A549 treated with AZD9567 at 1 μM for 4 hours (cell line): Measurements from ENCODE around the gene THOC7. TPM values are rescaled to one million over a fixed set of nuclear protein-coding genes. Genes with fewer than 3 reads are reported as not detected.

Experiments
- total RNA-seq: library from RNA; stranded (reverse); fragments of 200-300 nt; extraction: Qiagen RNA extraction; gene quantifications from 5 replicates; pipeline ENCODE4 v1.2.3, GENCODE V29; 2022; ENCODE audit not compliant: insufficient read depth

The THOC7 gene
- total RNA-seq = 54.5 to 60.8 TPM (median 58.9 TPM) in 5 replicates

DNA sequence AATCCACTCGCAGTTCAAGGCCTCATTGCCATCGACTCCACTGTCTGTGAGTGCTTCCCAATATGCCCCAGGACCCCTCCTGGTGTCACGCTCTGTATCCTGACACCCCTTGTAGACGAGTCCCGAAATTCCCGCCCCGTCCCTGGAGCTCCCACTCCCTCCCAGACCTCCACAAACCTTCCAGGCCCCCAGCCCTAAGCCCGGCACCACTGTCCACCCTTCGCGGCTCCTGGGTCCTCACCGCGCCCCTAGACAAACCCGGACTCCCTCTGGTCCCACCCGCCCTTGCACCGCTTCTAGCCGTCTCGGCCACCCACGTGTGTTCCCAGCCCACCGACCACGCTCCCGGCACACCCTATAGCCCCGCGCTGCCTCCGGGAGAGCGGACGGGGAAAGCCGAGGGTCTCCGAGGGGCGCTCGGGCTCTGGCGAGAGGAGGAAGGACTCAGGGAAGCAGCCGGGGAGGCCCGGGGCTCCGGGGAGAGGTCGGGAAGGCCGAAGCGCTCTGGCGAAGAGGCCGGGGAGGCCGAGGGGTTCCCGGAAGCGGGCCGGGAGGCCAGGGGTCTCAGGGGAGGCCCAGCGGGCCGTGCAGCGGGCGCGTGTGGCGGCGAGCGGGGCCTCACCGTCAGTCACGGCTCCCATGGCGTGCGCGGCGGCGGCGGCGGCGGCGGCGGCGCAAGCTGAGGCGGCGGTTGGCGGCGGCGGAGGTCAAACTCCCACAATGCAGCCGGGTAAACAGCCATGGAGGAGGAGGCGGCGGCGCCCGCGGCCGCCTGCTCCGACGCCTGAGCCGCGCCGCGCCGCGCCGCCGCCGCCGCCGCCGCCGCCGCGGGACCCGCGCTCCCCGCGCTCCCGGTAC is at the start of gene THOC7, which contains the start of gene ATXN7:
THOC7 (minus strand) TSS at position 656 of the 858 bp plus-strand sequence; CDS start at position 641, 15 bp downstream.
ATXN7 (plus strand) TSS at position 718 of the 858 bp plus-strand sequence. CDS start 48,732 bp downstream, outside the sequence.

DNA sequence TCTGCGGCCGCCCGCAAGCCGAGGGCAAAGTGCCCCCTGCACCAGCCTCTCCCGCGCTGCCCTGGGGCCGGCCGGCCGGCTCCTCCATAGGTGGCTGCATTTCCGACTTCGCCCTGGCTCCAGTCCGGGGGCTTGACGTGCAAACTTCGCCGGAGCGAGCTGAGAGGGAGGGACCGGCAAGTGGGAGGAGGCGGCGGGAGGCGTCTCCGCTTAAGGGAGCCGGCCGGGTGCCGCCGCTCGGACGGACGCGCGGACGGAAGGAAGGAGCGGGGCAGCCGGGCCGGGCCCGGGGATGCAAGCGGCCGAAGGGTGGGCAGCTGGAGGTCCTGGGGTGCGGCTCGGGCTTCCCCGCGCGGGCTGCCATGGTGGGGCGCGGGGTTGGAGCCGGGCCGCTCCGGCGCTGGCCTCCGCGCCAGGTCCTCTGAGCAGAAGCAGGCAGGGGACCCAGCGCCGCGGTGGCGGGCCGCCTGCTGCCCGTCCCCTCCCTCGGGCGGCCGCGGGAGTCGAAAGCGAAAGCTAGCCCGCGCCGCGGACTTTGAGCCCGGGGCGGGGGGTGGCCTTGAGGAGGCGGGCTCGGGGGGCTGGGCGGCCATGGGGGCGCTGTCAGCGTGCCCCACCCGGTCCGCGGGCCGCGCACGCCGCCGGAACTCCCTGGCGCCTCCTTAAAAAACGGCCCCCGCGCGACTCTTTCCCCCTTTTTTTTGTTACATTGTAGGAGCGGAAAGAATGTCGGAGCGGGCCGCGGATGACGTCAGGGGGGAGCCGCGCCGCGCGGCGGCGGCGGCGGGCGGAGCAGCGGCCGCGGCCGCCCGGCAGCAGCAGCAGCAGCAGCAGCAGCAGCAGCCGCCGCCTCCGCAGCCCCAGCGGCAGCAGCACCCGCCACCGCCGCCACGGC is 48.5 kb upstream of the THOC7 start, which contains the start of gene SCAANT1:
SCAANT1 (minus strand) TSS at position 511 of the 895 bp plus-strand sequence.

DNA sequence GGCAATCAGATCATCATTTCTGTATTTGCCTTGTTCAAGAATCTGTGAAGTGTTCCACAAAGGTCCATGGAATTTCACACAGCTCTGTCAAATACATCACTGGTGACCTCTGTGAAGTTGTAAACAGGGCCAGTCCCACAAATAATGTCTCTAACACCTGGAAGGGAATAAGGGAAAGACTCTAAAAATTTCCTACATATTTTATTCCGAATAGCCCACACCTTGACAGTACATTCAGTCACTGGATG is 44.5 kb downstream of the THOC7 start, which contains the start of gene C3orf49:
C3orf49 (plus strand) TSS at position 149 of the 248 bp plus-strand sequence. CDS start 173 bp downstream, outside the sequence.

Other genes starting within 250 kb of the THOC7 start
- gene SNTN, start 211.1 kb downstream of the THOC7 start, total RNA-seq = not detected in 5 replicates
- gene C3orf49, start 44.5 kb downstream of the THOC7 start, total RNA-seq = not detected in 5 replicates
- 3.7 to 12.3 TPM (median 4.6 TPM) in 5 replicates for gene ATXN7, start 62 bp upstream of the THOC7 start, total RNA-seq
- not detected in 5 replicates for gene SCAANT1, start 48.6 kb upstream of the THOC7 start, total RNA-seq
- gene PSMD6, start 159.7 kb upstream of the THOC7 start, total RNA-seq = 71.3 to 76.9 TPM (median 74.5 TPM) in 5 replicates